Muscle of arm (tissue), 12 donors: ENCODE results near the gene PRSS35. TPM values are rescaled to one million over a fixed set of nuclear protein-coding genes. Genes with fewer than 3 reads are reported as not detected.
A peak's percentile ranks its signal among the peaks of the same experiment; 100 is the strongest.
"Not testable (repeated sequence)": the region's sequence is repeated elsewhere in the genome, so short reads cannot be mapped to it uniquely, and the experiment has no call there.

Experiments used
- DNase-seq: peaks from one replicate; pipeline ENCODE4 v3.0.0-alpha.2; 2013
- polyA plus RNA-seq, 12 donors: library from polyadenylated mRNA; unstranded; fragments of 120-200 nt; gene quantifications; one replicate each; pipeline ENCODE4 v1.2.1, GENCODE V29; 2013; ENCODE audit not compliant: insufficient read length in 12 of 12

Gene PRSS35
- polyA plus RNA-seq, 12 donors: 20.2 to 89.8 (median 41.4) TPM; not detected in 1

DNA sequence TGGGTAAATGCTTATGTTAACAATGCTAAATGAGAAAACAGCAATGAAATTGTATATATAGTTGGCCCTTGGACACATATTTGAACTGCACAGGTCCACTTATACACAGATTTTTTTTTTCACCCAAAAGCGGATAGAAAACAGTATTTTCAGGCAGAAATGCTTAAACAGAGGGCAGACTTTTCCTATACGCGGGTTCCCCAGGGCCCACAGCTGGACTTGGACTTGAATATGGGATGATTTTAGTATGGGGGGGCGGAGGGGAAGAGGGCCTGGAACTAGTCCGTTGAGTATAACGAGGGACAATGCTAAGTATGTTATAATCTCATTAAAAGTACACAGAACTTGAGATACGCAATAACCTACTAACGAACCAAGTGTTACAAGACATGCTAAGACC lies 1.1 kb upstream of the PRSS35 start:
- peak; percentile 49 for DNase-seq

DNA sequence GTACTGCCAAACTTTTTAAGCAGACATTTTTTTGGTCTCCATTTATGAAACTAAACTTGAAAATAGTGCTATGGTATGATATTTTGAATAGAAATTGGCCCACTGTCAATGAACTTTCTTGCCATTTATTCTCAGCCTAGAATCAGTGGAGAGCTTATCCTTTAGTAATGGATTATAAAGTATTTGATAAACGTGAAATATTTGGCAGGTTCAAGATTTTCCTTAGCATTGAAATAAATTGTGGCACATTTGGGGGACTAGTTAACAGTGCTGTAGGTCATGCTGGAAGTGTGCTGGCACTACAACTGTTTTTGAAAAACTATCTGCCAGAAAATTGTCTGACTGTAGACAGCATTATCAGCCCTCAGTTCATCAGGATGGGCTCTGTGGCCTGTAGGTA lies 2.1 kb downstream of the PRSS35 start:
- DNase-seq: no peak

DNA sequence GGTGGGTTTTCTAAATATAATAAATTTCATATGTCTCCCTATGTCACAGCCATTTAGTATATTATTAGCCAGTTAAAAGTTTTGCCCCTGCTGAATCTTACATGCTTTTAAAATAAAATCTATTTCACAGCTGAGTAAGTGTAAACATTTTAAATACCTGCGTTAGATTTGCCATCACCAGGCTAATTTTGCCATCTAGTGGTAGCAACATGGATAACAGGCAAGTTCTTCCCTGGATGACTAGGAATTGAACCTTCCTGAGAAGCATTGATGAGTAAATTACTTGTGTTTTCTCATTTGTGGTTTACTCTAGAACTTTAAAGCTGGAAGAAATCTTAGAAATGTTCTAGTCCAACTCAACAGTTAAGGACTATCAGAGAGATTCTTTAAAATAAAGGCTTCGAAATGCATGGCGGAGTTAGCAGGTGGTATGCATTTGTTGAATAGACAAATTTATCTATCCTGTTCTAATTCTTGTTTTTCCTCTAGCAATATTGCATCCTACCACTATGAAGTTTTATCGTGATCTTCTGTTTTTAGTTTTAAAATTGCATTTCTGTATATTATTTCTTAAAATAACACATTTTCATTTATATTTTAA lies 2.6 kb downstream of the PRSS35 start:
- peak; percentile 66 for DNase-seq

DNA sequence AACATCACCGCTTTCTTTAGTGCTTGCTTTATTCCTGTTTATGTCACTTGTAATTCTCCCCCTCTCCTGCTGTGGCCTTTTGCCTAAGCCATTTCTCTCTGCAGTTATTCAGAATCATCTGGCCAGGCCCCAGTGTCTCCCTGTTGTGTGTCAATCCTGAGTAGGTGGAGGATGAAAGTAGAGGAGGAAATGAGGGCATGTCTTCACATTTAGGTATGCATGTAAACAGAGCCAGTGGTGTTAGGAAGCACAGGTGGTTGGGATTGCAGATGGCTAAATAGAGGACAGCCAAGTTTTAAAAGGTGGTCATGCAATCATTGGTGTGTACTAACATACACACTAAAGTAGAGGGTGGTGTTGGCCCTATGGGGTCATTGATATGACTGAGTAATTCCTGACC lies 5.2 kb downstream of the PRSS35 start:
- no peak for DNase-seq

DNA sequence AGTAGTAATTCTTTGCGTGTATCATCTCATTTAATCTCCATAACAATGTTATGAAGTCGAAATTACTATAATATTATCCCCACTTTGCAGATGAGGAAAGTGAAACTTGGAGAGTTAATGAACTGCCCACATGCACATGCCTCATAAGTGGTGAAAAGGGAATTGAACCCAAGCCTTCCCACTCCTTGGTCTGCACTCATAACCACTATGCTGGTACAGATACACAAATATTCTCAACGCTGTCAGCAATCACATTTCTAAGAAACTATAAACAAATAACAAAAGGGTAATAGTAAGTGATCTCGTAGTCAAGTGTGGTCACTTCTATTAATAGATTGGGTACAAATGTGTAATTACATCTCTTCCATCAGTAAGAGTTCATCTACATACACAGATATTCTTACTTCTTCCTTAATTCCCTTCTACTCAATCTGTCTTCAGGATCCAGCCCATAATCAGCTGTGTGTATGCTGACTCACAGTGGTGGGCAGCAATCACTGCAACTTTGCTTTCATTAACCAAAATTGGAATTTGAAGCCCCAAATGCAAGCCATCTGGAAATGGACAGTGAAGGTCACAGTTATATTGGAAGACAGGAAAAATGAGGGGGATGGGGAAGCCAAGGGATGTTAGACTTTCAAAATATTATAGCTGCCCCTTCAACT lies 6.6 kb downstream of the PRSS35 start:
- DNase-seq: no peak

DNA sequence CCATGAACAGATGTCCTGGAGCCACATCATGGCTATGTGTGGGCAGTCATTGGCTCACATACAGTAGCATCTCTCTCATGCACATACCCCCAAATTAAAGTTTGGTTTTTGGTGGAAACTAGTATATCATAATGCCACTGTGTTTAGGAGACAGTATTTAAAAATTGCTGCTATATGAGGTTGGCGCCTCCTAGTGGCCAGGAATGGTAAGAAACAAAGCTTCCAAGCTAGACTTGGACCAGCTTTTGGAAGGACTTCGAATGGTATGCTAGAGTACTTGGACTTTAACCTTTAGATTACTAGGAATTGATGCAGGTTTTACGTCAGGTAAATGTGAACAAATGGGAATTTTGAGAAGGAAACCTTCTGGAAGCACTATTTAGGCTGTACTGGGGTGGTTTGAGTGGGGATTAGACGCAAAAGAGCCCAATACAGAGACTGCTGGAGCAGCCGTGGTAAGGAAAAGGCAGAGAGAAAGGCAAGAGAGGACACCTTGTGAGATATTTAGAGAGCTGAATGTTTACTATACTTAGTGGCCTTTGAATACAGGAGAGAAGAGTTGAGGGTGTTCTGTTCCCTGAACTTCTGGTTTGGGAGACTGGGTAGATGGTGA lies 23.8 kb downstream of the PRSS35 start:
- DNase-seq: peak; percentile 22

DNA sequence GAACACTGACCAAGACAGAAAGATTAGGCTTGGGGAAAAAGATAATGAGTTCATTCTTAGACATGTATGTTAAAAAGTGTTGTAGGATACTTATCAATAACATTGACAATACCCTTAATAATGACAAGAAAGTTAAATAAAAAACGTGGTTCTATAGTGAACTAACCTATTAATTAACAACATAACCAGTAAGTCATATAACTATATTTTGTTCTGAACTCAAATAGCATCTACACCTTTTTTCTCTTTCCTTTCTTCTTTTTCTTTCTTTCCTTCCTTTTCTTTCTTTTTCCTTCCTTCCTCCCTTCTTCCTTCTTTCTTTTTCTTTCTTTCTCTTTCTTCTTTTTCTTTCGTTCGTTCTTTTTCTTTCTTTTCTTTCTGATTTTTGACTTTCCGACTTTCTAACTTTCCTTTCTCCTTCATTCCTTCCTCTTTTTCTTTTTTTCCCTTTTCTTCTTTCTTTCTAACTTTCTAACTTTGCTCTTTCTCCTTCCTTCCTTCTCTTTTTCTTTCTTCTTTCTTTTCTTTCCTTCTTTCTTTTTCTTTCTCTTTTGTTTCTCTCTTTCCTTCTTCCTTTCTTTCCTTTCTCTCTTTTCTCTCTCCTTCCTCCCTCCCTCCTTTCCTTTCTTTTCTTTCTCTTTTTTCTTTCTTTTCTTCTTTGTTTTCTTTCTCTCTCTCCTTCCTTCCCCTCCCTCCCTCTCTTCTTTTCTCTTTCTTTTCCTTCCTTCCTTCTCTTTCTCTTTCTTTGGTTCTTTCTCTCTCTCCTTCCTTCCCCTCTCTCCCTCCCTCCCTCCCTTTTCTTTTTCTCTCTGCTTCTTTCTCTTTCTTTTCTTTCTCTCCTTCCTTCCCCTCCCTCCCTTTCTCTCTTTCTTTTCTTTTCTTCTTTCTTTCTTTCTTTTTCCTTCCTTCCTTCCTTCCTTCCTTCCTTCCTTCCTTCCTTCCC lies 24.6 kb downstream of the PRSS35 start:
- DNase-seq: no peak

DNA sequence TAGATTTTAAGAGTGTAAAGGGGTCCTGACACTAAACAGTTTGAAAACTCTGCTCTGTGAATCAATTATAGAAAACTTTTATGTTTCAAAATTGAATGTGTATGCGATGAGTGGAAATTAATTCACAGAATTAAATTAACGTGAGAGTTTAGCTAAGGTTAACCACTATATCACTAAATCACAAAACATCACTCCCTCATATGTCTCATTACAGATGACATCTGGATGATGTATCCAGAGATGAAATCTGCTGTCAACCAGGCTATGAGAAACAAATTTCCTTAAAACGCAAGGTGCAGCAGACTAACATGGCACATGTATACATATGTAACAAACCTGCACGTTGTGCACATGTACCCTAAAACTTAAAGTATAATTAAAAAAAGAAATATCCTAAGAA lies 27.3 kb downstream of the PRSS35 start:
- no peak for DNase-seq

DNA sequence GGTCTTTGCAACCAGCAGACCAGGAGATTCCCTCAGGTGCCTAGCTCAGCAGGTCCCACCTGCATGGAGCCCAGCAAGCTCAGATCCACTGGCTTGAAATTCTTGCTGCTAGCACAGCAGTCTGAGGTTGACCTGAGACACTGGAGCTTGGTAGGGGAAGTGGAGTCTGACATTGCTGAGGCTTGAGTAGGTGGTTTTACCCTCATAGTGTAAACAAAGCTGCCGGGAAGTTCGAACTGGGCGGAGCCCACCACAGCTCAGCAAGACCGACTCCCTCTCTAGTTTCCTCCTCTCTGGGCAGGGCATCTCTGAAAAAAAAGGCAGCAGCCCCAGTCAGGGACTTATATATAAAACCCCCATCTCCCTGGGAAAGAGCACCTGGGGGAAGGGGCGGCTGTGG lies 34.3 kb downstream of the PRSS35 start:
- no peak for DNase-seq

DNA sequence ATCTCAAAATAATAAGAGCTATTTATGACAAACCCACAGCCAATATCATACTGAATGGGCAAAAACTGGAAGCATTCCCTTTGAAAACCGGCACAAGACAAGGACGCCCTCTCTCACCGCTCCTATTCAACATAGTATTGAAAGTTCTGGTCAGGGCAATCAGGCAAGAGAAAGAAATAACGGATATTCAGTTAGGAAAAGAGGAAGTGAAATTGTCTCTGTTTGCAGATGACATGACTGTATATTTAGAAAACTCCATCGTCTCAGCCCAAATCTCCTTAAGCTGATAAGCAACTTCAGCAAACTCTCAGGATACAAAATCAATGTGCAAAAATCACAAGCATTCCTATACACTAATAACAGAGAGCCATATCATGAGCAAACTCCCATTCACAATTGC lies 38.1 kb downstream of the PRSS35 start:
- not testable (repeated sequence) for DNase-seq

DNA sequence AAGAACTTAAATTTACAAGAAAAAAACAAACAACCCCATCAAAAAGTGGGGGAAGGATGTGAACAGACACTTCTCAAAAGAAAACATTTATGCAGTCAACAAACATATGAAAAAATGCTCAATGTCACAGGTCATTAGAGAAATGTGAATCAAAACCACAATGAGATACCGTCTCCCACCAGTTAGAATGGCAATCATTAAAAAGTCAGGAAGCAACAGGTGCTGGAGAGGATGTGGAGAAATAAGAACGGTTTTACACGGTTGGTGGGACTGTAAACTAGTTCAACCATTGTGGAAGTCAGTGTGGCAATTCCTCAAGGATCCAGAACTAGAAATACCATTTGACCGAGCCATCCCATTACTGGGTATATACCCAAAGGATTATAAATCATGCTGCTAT lies 39.4 kb downstream of the PRSS35 start:
- not testable (repeated sequence) for DNase-seq

DNA sequence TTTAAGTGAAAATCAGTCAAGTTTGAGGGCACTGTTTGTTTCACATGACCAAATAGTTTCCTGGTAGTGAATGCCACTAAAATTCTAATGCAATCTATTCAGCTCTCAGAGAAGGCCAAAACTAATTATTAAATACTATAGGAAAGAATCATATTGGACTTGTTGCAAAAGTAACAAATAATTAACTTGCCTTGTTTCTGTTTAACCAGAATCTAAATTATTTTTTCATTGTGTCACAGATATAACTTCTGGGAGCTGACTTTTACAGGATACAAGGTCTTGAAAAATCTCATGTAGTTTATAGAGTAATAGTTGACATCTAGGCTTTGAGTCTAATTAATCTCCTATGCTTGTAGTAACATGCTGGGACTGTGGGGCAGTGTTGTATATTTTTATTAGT lies 44.5 kb downstream of the PRSS35 start:
- no peak for DNase-seq

DNA sequence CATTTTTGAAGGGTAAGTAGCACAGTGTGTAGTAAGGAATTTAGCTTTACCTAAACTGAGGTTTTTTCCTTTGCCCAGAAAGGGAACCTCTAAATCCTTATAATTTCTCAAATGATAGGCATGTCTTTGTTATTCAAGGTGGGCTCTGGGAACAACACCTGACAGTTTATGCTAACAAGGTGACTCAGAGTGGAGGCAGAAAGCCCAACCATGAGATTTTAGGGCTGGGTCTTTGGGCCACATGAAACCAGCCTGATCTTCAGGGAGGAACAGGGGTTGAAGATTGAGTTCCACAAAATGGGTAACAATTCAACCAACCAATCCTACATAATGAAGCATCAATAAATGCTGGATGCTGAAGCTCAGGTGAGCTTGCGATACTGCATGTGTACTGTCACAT lies 46.6 kb downstream of the PRSS35 start:
- DNase-seq: no peak

DNA sequence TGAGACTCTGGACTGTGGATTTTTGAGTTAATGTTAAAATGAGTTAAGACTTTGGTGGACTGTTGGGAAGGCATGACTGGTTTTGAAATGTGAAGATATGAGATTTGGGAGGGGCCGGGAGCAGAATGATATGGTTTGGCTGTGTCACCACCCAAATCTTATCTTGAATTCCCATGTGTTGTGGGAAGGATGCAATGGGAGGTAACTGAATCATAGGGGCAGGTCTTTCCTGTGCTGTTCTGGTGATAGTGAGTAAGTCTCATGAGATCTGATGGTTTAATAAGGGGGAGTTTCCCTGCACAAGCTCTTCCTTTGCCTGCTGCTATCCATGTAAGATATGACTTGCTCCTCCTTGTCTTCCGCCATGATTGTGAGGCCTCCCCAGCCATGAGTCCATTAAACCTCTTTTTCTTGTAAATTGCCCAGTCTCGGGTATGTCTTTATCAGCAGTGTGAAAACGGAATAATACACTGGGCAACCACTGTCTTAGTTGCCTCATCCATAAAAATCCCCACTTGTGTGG lies 59.4 kb downstream of the PRSS35 start:
- not testable (repeated sequence) for DNase-seq

DNA sequence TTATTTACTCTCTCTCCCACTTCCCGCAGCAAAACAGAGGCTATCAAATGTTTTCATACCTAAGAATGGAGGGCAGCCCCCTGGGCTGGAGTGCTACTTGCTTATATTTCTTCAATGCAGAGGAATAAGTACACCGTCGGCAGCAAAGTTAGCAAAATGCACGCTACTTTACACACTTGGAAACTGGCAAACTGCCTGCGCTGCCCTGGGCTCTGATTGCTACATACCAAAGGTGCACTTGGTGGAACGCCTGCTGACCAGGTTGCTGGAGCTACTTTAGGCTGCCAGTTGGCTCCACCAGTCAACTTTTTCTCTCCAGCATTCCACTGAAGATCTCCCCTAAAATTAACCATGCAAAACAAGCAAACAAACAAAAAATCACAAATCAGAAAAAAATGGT lies 62.4 kb downstream of the PRSS35 start:
- DNase-seq: no peak

Other genes starting within 250 kb of the PRSS35 start
- gene ME1, start 81.5 kb upstream of the PRSS35 start, polyA plus RNA-seq: 1 to 10 TPM in 10 of 12 donors, not detected in 2; 1.5 to 2.4 (median 1.9) TPM
- gene SNAP91, start 196.6 kb downstream of the PRSS35 start, polyA plus RNA-seq: 1 to 10 TPM in 8 of 12 donors, under 1 TPM in 2, not detected in 2; 0.88 to 5.8 (median 2.0) TPM